ENCODE results near the gene TSPAN2.

The TSPAN2 gene

DNA sequence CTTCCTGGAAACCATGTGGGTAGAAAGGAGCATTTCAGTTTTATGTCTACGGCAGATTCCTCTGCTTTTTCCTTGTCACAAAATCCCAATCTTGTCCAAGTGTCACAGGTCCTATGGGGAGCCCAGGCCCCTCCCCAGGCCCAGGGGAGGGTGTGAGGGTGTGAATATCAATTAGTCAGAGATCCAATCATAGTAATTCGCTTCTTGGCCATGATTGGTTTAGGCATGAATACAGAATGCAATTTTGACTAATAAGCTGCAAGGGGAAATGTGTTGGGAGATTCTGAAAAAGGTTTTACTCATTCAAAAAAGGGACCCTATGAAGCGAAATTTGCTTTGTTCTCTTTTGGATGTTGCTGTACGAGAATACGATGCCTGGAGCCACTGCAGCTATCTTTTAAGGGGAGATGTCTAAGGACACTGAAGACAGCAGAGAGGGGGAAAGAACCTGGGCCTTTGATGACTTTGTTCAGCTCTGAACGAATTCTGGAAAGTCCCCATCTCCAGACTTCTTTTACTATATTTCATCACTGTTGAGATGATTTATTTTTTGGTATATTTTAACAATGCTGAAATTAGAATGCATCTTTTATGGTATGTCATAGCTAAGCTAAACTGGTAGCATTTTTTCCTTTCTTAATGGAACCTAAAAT lies 18.2 kb downstream of the TSPAN2 start:
- DNase-seq (no peak), ATAC-seq (peak; percentile 27)
- H3K4me1 Mint-ChIP-seq: peaks cover 67% of the 10 kb centered on the region
- no peaks in the 10 kb centered on the region for H3K9me3 Mint-ChIP-seq
- H3K4me3 Mint-ChIP-seq: no peak overlapping the region
- H3K27ac Mint-ChIP-seq: peak overlapping the region; percentile 19 to 42
- peaks cover 10% of the 10 kb centered on the region for H3K27me3 Mint-ChIP-seq

- no peak for ATAC-seq
- Mint-ChIP-seq H3K4me1 (peaks cover 64% of the 10 kb centered on the region), H3K9me3 (no peaks in the 10 kb centered on the region), H3K4me3 (no peak overlapping the region), H3K27me3 (no peaks in the 10 kb centered on the region), H3K27ac (no peak overlapping the region)
- no peak for DNase-seq
Measured at GRCh38 chr1:115069659-115070308, 19.5 kb downstream of the TSPAN2 start.

DNA sequence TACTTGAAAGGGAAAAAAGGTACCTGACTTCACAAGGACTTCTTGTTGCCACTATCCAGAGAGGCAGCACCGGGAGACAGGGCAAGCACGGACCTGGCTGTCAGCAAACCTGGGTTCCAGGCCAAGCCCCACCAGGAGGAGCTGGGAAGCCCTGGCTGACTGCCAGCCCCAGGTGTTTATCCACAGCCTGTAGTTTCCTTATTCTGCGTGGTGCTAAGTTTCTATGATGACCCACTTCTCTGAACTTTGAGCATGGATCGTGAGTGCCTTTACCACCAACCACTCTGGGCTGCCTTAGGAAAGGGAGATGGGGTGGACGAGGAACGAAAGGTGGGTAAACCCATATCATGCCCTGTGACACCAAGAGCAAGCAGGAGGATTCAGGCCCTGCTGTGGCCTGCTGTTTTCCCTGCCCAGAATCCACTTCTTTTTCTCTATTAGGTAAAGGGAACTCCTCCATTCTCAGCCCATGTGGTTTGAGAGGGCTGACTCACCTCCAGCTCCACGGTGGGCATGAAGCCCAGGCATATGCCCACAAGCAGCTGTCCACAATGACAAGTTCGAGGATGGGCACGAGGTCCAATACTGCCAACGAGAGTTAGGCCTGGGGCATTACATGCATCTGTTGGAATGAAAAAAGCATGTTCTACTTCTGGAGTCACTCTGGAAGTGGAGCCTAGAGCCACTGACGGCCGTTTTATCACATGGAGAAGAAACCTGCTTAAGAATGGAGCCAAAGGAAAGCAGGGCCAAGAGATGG lies 20.3 kb downstream of the TSPAN2 start:
- peak overlapping the region in 1 of 2 donors; percentile 85 for H3K27ac Mint-ChIP-seq
- ATAC-seq: no peak
- H3K27me3 Mint-ChIP-seq: no peaks in the 10 kb centered on the region
- peaks cover 64% of the 10 kb centered on the region for H3K4me1 Mint-ChIP-seq
- no peaks in the 10 kb centered on the region for H3K9me3 Mint-ChIP-seq
- H3K4me3 Mint-ChIP-seq: no peak overlapping the region
- DNase-seq: no peak

DNA sequence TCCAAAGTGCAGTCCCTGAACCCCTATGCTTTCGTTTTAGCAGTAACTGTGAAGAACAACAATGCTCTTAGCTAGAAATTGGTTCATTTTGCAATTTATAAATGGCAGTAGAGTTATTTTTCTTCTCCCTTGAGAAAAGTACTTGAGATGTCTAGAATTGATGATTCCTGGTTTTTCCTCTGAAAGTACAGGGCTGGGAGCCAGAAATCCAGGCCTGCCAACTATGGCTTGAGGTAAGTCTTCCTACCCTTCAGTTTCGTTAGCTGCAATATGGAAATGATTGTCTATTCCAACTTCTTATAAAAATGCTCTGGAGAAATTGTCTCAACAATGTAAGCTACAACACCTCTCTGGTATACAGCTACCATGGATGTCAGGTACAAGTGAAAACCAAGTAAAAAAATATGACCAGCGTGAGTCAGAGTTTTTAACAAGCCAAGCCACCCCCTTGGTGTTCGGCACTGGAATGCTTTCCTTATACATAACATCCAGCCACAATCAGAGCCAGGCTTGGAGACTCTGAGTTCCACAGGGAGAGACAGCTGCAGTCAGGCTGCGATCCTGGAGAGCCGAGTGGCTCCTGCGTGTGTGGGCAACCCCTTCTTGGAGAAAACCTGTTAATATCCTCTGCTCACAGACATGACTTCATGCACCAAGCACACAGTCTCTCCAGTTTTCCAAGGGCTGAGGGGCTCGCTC lies 22.0 kb downstream of the TSPAN2 start:
- DNase-seq (no peak), ATAC-seq (no peak)
- H3K27me3 Mint-ChIP-seq: no peaks in the 10 kb centered on the region
- H3K4me1 Mint-ChIP-seq: peaks cover 64% of the 10 kb centered on the region
- H3K9me3 Mint-ChIP-seq: no peaks in the 10 kb centered on the region
- H3K4me3 Mint-ChIP-seq: no peak overlapping the region
- no peak overlapping the region for H3K27ac Mint-ChIP-seq

GRCh38 chr1:115065021-115065420 lies 24.3 kb downstream of the TSPAN2 start:
- H3K27ac Mint-ChIP-seq: no peak overlapping the region
- no peak overlapping the region for H3K4me3 Mint-ChIP-seq
- DNase-seq: no peak
- H3K27me3 Mint-ChIP-seq: no peaks in the 10 kb centered on the region
- H3K9me3 Mint-ChIP-seq: no peaks in the 10 kb centered on the region
- H3K4me1 Mint-ChIP-seq: peaks cover 60% of the 10 kb centered on the region
- ATAC-seq: no peak

DNA sequence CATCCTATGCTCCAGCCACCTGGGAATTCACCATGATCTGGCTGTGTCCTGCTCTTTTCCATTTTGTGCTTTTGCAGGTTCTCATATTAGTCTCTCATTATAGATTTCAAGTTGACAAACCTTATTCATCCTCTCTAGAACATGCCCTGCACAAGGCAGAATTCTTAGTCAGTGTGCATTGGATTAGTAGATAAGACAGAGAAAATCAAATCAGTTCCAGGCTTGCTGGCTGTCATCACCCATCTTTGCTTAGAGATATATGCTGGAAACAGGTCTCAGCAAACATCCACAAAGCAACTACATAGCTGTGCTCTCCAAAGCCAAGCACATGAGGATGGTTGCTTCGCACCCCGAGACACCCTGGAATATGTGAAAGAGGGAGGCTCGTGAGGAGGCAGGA lies 24.8 kb downstream of the TSPAN2 start:
- DNase-seq: no peak
- Mint-ChIP-seq H3K9me3 (no peaks in the 10 kb centered on the region), H3K4me3 (no peak overlapping the region), H3K27ac (no peak overlapping the region), H3K27me3 (no peaks in the 10 kb centered on the region), H3K4me1 (peaks cover 54% of the 10 kb centered on the region)
- no peak for ATAC-seq

GRCh38 chr1:115063228-115063901 lies 25.9 kb downstream of the TSPAN2 start:
- Mint-ChIP-seq H3K4me3 (peak overlapping the region; percentile 52 to 67), H3K4me1 (peaks cover 44% of the 10 kb centered on the region)
- DNase-seq: peak; percentile 24 to 50

GRCh38 chr1:115062542-115063004 lies 26.7 kb downstream of the TSPAN2 start:
- Mint-ChIP-seq H3K4me1 (peaks cover 44% of the 10 kb centered on the region), H3K27ac (peak overlapping the region; percentile 97 to 99), H3K27me3 (no peaks in the 10 kb centered on the region), H3K9me3 (no peaks in the 10 kb centered on the region), H3K4me3 (peak overlapping the region; percentile 52 to 67)
- DNase-seq: peak; percentile 88 to 95
- peak; percentile 98 for ATAC-seq

More at GRCh38 chr1:115063228-115063901, 25.9 kb downstream of the TSPAN2 start:
- no peaks in the 10 kb centered on the region for H3K9me3 Mint-ChIP-seq
- H3K27ac Mint-ChIP-seq: peak overlapping the region; percentile 97 to 99
- H3K27me3 Mint-ChIP-seq: no peaks in the 10 kb centered on the region
- ATAC-seq: peak; percentile 71

DNA sequence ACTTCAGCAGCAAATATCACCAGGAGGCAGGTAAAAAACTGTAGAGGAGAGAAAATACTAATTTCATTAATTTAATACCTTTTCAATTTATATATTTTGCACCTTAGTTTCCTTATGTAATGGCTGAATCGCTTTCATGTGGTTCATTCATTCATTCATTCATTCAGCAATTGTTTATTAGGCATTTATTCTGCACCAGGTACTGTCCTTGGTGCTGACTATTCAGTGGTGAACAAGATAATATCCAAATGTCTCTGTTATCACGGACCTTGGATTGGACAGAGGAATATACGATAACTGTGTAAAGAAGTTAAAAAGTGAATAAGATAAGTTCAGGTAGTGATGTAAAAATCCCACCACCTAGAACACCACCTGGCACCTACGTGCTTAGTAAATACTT lies 28.8 kb downstream of the TSPAN2 start:
- Mint-ChIP-seq H3K4me1 (peaks cover 44% of the 10 kb centered on the region), H3K27ac (no peak overlapping the region), H3K27me3 (no peaks in the 10 kb centered on the region), H3K9me3 (no peaks in the 10 kb centered on the region), H3K4me3 (no peak overlapping the region)
- no peak for ATAC-seq
- no peak for DNase-seq

GRCh38 chr1:115059316-115059715 lies 30.0 kb downstream of the TSPAN2 start:
- ATAC-seq (no peak), DNase-seq (no peak)
- H3K27me3 Mint-ChIP-seq: no peaks in the 10 kb centered on the region
- no peak overlapping the region for H3K27ac Mint-ChIP-seq
- no peak overlapping the region for H3K4me3 Mint-ChIP-seq
- peaks cover 38% of the 10 kb centered on the region for H3K4me1 Mint-ChIP-seq
- H3K9me3 Mint-ChIP-seq: no peaks in the 10 kb centered on the region

DNA sequence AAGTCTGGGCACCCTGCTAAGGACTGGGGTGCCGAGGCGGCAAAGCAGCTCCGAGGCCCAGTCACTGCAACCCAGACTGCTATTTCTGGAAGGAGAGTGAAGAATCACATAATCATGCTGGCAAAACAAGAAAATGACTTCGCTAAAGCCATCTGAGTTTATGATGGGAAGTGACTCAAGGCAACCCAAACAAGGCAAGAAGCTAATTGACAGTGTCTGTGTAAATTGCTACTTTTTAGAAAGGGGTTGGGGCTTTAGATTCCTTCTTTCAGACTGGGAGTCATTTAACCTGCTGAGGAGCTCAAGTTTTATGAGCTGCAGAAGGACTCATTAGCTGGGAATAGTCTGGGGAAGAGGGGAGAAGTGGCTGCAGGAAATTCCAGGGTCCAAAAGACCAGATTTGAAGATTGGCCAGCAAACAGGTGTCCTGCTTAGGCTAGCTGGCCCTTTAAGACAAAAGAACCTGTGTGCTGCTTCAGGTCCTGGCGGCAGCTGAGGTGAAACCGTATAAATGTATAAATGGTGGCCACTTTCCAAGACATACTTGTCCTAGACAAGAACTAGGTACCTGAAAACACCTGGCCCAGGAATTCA lies 31.5 kb downstream of the TSPAN2 start:
- no peak overlapping the region for H3K27ac Mint-ChIP-seq
- DNase-seq: no peak
- no peaks in the 10 kb centered on the region for H3K9me3 Mint-ChIP-seq

DNA sequence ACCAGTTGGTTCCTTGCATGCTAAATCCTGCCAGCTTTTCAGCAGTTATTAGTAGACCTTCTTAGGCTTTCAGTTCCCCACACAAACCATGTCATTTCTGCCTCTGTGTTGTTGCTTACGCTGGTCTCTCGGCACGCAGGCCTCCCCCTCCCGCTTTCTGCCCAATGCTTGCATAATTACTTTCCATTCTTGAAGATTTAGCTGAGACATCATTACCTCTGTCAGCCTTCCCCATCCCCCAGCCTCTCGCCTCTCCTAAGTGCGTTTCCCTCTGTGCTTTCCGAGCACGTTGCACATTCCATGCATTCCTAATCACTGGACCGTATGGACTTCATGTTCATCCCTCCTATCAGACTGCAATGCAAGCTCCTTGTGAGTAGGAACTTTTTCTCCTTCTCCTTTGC lies 32.9 kb downstream of the TSPAN2 start:
- H3K4me1 Mint-ChIP-seq: peaks cover 9% of the 10 kb centered on the region
- no peak for ATAC-seq
- no peak overlapping the region for H3K27ac Mint-ChIP-seq
- H3K4me3 Mint-ChIP-seq: no peak overlapping the region
- no peaks in the 10 kb centered on the region for H3K27me3 Mint-ChIP-seq
- H3K9me3 Mint-ChIP-seq: no peaks in the 10 kb centered on the region
- DNase-seq: no peak

More for the DNA sequence above, 31.5 kb downstream of the TSPAN2 start:
- ATAC-seq: no peak
- Mint-ChIP-seq H3K27me3 (no peaks in the 10 kb centered on the region), H3K4me1 (peaks cover 23% of the 10 kb centered on the region), H3K4me3 (no peak overlapping the region)

DNA sequence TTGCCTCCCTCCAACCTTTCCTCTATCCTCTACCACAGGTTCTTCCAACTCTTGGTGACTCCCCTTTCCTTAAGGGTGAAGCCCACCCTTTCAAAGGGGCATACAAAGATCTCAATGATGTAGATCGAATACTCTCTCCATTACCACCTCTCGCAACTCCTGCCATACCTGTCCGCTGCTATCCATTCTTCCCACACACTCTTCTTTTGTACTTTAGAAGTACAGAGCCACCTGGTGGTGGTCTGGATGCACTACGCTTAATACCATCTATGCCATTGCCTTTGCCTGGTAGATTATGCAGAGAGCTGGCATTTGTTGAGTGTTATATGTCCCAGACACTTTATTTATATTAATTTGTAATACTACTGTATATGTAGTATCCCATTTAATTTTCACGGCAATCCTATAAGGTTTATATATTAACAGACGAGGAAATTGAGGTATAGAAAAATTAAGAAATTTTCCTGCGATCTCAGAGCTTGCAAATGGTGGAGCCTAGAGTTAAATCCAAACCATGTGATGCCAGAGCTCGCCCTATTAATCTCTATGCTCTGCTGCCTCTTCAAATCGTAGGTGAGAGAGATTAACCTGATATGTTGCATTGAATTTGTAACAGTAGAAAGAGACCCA lies 36.7 kb downstream of the TSPAN2 start:
- peak; percentile 29 to 51 for DNase-seq
- Mint-ChIP-seq H3K4me1 (peaks cover 6% of the 10 kb centered on the region), H3K9me3 (no peaks in the 10 kb centered on the region), H3K4me3 (no peak overlapping the region), H3K27me3 (no peaks in the 10 kb centered on the region), H3K27ac (no peak overlapping the region)
- peak; percentile 81 for ATAC-seq

DNA sequence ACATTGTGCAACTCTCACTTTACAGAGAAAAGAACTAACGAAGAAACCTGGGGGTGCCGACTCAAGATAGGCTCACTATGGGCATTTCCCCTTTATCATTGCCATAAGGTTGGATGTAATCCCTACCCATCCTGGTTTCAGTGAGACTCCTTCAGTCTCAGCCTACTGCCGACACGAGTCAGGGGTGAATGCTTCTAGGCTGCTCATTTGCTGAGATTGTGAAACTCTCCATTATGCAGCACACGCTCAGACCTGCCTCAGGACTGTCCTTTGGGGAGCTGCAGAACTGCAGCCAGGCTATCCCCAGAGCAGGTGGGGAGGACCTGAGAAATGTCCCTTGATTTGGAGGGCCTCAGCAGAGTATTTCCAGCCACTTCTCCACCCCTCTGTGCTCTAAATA lies 37.5 kb downstream of the TSPAN2 start:
- H3K27me3 Mint-ChIP-seq: no peaks in the 10 kb centered on the region
- DNase-seq: no peak
- peak; percentile 31 for ATAC-seq
- H3K4me1 Mint-ChIP-seq: peaks cover 6% of the 10 kb centered on the region
- H3K27ac Mint-ChIP-seq: no peak overlapping the region
- H3K9me3 Mint-ChIP-seq: no peaks in the 10 kb centered on the region
- no peak overlapping the region for H3K4me3 Mint-ChIP-seq

All from stimulated activated naive CD8-positive, alpha-beta T cell treated with anti-CD3 and anti-CD28 coated beads, Interleukin-15, amount 100 ng/mL, for 72 hours (primary cell).